SK-N-SH treated with all-trans-retinoic acid at 6 μM for 48 hours (cell line): Measurements from ENCODE around the gene PDIA5.

Source experiments
- ATAC-seq: fragments of 200-7000 bp; cut with Tn5 transposase; 3 replicates; pipeline ENCODE4 v1.9.1; 2020; ENCODE audit warnings: mild to moderate bottlenecking, moderate library complexity
- ARNTL ChIP-seq: fragments of 450-650 bp; formaldehyde crosslinking; IDR thresholded peaks from 2 replicates; pipeline ENCODE4 v1.5.0; 2020; ENCODE audit warnings: low read depth, mild to moderate bottlenecking, moderate library complexity, borderline replicate concordance
- BACH2 ChIP-seq: fragments of 250-450 bp; sonication (Bioruptor Pico); IDR thresholded peaks from 2 replicates; pipeline ENCODE4 v1.9.0; 2021; ENCODE audit warnings: mild to moderate bottlenecking, borderline replicate concordance
- CSDC2 ChIP-seq: fragments of 250-450 bp; sonication (Bioruptor Pico); IDR thresholded peaks from 2 replicates; pipeline ENCODE4 v1.5.0; 2020; ENCODE audit warnings: mild to moderate bottlenecking, moderate library complexity
- ESRRG ChIP-seq: fragments of 250-450 bp; sonication (Bioruptor Pico); IDR thresholded peaks from 2 replicates; pipeline ENCODE4 v1.6.1; 2021; ENCODE audit warnings: mild to moderate bottlenecking
- GLIS3 ChIP-seq: fragments of 250-450 bp; sonication (Bioruptor Pico); IDR thresholded peaks from 2 replicates; pipeline ENCODE4 v1.5.0; 2020; ENCODE audit warnings: mild to moderate bottlenecking, moderate library complexity
- ISL1 ChIP-seq: fragments of 250-450 bp; sonication (Bioruptor Pico); IDR thresholded peaks from 2 replicates; pipeline ENCODE4 v2.1.2; 2022; ENCODE audit warnings: mild to moderate bottlenecking, moderate library complexity
- OSR1 ChIP-seq: fragments of 250-450 bp; sonication (Bioruptor Pico); IDR thresholded peaks from 2 replicates; pipeline ENCODE4 v1.8.0; 2022; ENCODE audit warnings: moderate library complexity, mild to moderate bottlenecking, inconsistent platforms
- RARB ChIP-seq: fragments of 250-450 bp; sonication (Bioruptor Pico); IDR thresholded peaks from 2 replicates; pipeline ENCODE4 v1.8.0; 2021; ENCODE audit warnings: mild to moderate bottlenecking, moderate library complexity
- SNAI2 ChIP-seq: fragments of 250-450 bp; sonication (Bioruptor Pico); IDR thresholded peaks from 2 replicates; pipeline ENCODE4 v1.5.0; 2020; ENCODE audit warnings: mild to moderate bottlenecking, moderate library complexity
- TCF4 ChIP-seq: fragments of 250-450 bp; sonication (Bioruptor Pico); IDR thresholded peaks from 2 replicates; pipeline ENCODE4 v1.8.0; 2021; ENCODE audit warnings: mild to moderate bottlenecking, moderate library complexity, borderline replicate concordance
- TOX ChIP-seq: fragments of 250-450 bp; sonication (Bioruptor Pico); IDR thresholded peaks from 2 replicates; pipeline ENCODE4 v1.8.0; 2021; ENCODE audit warnings: mild to moderate bottlenecking, moderate library complexity, borderline replicate concordance
- ZFP30 ChIP-seq: fragments of 450-650 bp; formaldehyde crosslinking; IDR thresholded peaks from 2 replicates; pipeline ENCODE4 v1.5.0; 2022; ENCODE audit warnings: mild to moderate bottlenecking, moderate library complexity
- ZNF565 ChIP-seq: fragments of 450-650 bp; formaldehyde crosslinking; conservative IDR thresholded peaks from 2 replicates; pipeline ENCODE4 v1.5.0; 2020; ENCODE audit warnings: low read depth, mild to moderate bottlenecking, moderate library complexity
- ZNF70 ChIP-seq: fragments of 450-650 bp; formaldehyde crosslinking; IDR thresholded peaks from 2 replicates; pipeline ENCODE4 v1.5.0; 2020; ENCODE audit warnings: mild to moderate bottlenecking, moderate library complexity
- ZNF8 ChIP-seq: fragments of 450-650 bp; formaldehyde crosslinking; IDR thresholded peaks from 2 replicates; pipeline ENCODE4 v1.5.0; 2020; ENCODE audit warnings: mild to moderate bottlenecking, moderate library complexity
- TF ChIP-seq, protein P1 (sequence below): fragments of 250-450 bp; sonication (Bioruptor Pico); IDR thresholded peaks from 2 replicates; pipeline ENCODE4 v1.5.0; 2020; ENCODE audit warnings: mild to moderate bottlenecking, moderate library complexity
- TF ChIP-seq, protein P2 (sequence below): fragments of 250-450 bp; sonication (Bioruptor Pico); IDR thresholded peaks from 2 replicates; pipeline ENCODE4 v1.5.1; 2021; ENCODE audit warnings: mild to moderate bottlenecking, moderate library complexity
- TF ChIP-seq, protein P3 (sequence below): fragments of 250-450 bp; sonication (Bioruptor Pico); IDR thresholded peaks from 2 replicates; pipeline ENCODE4 v1.8.0; 2020; ENCODE audit warnings: mild to moderate bottlenecking, moderate library complexity, borderline replicate concordance
- TF ChIP-seq, protein P4 (sequence below): fragments of 250-450 bp; sonication (Bioruptor Pico); IDR thresholded peaks from 2 replicates; pipeline ENCODE4 v1.5.1; 2020; ENCODE audit warnings: low read depth, mild to moderate bottlenecking, moderate library complexity
- TF ChIP-seq, protein P5 (sequence below): fragments of 250-450 bp; sonication (Bioruptor Pico); IDR thresholded peaks from 2 replicates; pipeline ENCODE4 v1.8.0; 2021; ENCODE audit warnings: low read depth, mild to moderate bottlenecking, moderate library complexity, borderline replicate concordance

PDIA5 gene

DNA sequence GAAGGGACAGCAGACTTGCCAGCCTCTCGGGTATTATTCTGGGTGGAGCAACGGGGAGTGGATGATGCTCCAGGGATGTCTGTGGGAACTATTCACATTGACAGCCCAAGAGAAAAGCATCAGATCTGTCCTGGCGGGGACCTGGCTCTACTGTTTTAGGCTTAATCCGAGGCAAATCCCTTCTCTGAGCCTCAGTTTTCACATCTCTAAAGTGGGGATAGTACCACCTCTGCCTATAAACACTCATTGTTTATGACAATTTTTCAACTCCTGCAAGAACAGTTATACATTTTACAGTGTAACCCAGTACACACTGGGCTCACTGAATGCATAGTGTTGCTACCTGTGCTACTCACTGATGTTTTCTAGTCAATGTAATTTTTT lies 9.3 kb downstream of the PDIA5 start:
- TF ChIP-seq ZNF70 (CRISPR knock-in tag) (no peak), CSDC2 (CRISPR knock-in tag) (no peak), ZFP30 (CRISPR knock-in tag) (no peak), ZNF8 (CRISPR knock-in tag) (no peak), ARNTL (CRISPR knock-in tag) (no peak)
- TF ChIP-seq, protein P1, sequence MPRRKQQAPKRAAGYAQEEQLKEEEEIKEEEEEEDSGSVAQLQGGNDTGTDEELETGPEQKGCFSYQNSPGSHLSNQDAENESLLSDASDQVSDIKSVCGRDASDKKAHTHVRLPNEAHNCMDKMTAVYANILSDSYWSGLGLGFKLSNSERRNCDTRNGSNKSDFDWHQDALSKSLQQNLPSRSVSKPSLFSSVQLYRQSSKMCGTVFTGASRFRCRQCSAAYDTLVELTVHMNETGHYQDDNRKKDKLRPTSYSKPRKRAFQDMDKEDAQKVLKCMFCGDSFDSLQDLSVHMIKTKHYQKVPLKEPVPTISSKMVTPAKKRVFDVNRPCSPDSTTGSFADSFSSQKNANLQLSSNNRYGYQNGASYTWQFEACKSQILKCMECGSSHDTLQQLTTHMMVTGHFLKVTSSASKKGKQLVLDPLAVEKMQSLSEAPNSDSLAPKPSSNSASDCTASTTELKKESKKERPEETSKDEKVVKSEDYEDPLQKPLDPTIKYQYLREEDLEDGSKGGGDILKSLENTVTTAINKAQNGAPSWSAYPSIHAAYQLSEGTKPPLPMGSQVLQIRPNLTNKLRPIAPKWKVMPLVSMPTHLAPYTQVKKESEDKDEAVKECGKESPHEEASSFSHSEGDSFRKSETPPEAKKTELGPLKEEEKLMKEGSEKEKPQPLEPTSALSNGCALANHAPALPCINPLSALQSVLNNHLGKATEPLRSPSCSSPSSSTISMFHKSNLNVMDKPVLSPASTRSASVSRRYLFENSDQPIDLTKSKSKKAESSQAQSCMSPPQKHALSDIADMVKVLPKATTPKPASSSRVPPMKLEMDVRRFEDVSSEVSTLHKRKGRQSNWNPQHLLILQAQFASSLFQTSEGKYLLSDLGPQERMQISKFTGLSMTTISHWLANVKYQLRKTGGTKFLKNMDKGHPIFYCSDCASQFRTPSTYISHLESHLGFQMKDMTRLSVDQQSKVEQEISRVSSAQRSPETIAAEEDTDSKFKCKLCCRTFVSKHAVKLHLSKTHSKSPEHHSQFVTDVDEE (CRISPR knock-in tag) = no peak
- no peak for ATAC-seq

DNA sequence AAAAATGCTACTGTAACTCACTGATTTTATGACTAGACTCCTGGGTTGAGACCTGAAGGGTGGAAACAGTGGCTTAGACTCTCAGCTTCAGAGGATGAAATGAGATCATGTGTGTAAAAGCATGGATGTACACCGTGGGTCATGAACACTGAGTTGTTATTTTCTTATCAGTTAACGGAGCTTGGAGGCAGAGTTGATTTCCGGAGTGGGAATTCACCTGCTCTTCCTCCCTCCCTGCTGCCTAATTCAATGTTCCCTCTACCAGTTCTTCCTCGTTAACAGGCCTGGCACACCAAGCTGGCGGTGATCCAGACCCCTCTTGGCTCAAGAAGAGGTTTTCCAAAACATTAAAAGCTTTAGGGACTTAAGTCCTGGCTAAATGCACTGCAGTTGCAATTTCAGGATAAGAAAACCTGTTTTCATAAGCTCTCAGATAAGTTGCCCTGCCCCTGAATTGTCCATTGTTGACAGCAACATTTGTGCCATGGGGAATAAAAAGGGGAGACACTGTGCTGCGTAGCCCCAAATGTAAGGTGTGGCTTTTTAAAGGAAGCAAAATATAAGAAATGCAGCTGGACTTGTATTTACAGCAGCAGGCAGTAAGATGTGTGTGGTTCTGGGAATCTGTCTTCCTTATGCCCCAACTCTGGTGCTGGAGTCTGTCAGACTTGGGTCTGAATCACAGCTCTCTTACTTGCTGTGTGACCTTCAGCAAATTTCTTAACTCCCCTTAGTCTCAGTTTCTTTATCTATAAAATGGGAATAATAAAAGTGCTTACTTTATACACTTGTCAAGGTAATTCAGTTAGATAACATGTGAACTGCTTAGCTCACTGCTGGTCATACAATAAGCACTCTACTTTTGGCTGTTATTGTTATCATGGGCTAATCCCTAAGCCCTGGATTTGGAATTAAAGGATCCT lies 9.9 kb downstream of the PDIA5 start:
- no peak; the same call in 2 of the 3 replicates for ATAC-seq
- TF ChIP-seq RARB (CRISPR knock-in tag) (no peak), SNAI2 (no peak), ESRRG (CRISPR knock-in tag) (no peak), OSR1 (CRISPR knock-in tag) (no peak), CSDC2 (CRISPR knock-in tag) (no peak)

DNA sequence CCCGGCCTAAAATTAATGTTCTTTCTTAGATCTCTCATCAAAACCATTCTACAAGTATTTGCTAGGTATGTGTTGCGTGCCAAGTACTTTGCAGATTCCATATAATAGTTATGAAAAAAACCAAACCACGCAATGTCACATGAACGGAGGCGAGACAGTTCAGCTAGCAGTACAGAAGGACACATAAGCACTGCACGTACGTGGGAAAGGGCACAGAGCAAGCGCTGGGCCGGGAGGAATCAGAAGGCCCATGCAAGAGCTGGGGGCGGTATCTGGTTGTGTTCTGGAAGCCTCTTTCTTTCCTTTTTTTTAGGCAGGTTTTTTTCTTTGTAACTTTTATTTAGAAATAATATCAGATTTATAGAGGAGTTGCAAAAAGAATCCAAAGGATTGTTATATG lies 11.3 kb downstream of the PDIA5 start:
- TF ChIP-seq, protein P2, sequence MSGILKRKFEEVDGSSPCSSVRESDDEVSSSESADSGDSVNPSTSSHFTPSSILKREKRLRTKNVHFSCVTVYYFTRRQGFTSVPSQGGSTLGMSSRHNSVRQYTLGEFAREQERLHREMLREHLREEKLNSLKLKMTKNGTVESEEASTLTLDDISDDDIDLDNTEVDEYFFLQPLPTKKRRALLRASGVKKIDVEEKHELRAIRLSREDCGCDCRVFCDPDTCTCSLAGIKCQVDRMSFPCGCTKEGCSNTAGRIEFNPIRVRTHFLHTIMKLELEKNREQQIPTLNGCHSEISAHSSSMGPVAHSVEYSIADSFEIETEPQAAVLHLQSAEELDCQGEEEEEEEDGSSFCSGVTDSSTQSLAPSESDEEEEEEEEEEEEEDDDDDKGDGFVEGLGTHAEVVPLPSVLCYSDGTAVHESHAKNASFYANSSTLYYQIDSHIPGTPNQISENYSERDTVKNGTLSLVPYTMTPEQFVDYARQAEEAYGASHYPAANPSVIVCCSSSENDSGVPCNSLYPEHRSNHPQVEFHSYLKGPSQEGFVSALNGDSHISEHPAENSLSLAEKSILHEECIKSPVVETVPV (CRISPR knock-in tag) = no peak
- TF ChIP-seq, protein P3, sequence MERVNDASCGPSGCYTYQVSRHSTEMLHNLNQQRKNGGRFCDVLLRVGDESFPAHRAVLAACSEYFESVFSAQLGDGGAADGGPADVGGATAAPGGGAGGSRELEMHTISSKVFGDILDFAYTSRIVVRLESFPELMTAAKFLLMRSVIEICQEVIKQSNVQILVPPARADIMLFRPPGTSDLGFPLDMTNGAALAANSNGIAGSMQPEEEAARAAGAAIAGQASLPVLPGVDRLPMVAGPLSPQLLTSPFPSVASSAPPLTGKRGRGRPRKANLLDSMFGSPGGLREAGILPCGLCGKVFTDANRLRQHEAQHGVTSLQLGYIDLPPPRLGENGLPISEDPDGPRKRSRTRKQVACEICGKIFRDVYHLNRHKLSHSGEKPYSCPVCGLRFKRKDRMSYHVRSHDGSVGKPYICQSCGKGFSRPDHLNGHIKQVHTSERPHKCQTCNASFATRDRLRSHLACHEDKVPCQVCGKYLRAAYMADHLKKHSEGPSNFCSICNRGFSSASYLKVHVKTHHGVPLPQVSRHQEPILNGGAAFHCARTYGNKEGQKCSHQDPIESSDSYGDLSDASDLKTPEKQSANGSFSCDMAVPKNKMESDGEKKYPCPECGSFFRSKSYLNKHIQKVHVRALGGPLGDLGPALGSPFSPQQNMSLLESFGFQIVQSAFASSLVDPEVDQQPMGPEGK (CRISPR knock-in tag) = no peak
- TF ChIP-seq, protein P4, sequence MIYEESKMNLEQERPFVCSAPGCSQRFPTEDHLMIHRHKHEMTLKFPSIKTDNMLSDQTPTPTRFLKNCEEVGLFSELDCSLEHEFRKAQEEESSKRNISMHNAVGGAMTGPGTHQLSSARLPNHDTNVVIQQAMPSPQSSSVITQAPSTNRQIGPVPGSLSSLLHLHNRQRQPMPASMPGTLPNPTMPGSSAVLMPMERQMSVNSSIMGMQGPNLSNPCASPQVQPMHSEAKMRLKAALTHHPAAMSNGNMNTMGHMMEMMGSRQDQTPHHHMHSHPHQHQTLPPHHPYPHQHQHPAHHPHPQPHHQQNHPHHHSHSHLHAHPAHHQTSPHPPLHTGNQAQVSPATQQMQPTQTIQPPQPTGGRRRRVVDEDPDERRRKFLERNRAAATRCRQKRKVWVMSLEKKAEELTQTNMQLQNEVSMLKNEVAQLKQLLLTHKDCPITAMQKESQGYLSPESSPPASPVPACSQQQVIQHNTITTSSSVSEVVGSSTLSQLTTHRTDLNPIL (CRISPR knock-in tag) = no peak
- TF ChIP-seq ARNTL (CRISPR knock-in tag) = no peak
- TF ChIP-seq, all 23 proteins: peak for 0
- ATAC-seq = no peak

DNA sequence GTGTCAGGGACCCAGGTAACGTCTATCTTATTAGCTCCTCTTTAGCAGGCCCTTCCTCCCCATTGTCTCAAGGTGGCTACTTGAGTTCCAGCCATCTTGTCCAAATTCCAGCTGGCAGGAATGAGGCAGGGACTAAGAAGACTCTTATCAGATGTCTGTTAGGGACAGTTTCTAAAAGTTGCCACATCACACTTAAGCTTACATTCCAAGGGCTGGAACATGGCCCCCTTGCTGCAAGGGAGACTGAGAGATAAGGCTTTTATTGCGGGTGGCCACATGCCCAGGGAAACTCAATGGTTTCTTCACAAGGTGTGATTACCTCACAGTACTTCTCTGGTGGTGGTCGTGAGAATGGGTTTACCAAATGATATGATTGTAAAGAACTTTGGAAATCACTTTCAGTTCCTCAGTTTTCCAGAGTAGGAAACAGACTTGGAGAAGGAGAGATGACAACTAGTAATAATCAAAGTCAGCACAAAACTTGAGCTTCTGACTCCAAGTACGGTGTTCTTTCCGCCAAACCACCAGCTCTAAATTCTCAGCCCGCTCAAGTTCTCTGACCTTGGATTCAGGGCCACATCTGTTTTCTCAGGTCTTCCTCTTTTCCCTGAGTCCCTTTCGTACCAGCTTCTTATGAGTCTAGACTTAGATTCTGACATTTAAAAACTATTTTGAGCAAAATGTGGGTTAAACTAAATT lies 14.2 kb downstream of the PDIA5 start:
- no peak for ATAC-seq
- TF ChIP-seq CSDC2 (CRISPR knock-in tag) = no peak
- no peak for TF ChIP-seq OSR1 (CRISPR knock-in tag)
- TF ChIP-seq ZNF565 = no peak
- no peak for TF ChIP-seq BACH2 (CRISPR knock-in tag)
- TF ChIP-seq, protein P5, sequence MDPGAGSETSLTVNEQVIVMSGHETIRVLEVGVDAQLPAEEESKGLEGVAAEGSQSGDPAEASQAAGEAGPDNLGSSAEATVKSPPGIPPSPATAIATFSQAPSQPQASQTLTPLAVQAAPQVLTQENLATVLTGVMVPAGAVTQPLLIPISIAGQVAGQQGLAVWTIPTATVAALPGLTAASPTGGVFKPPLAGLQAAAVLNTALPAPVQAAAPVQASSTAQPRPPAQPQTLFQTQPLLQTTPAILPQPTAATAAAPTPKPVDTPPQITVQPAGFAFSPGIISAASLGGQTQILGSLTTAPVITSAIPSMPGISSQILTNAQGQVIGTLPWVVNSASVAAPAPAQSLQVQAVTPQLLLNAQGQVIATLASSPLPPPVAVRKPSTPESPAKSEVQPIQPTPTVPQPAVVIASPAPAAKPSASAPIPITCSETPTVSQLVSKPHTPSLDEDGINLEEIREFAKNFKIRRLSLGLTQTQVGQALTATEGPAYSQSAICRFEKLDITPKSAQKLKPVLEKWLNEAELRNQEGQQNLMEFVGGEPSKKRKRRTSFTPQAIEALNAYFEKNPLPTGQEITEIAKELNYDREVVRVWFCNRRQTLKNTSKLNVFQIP = no peak
- TF ChIP-seq ARNTL (CRISPR knock-in tag) = no peak
- no peak for TF ChIP-seq TCF4
- TF ChIP-seq GLIS3 (CRISPR knock-in tag) = no peak
- no peak for TF ChIP-seq ESRRG (CRISPR knock-in tag)
- TF ChIP-seq, protein P4 (CRISPR knock-in tag) = no peak
- TF ChIP-seq ISL1 (CRISPR knock-in tag) = no peak
- TF ChIP-seq SNAI2 = no peak
- TF ChIP-seq TOX (CRISPR knock-in tag) = no peak
- TF ChIP-seq, protein P3 (CRISPR knock-in tag) = no peak
- TF ChIP-seq ZNF8 (CRISPR knock-in tag) = no peak
